ENCODE data around the gene DMRT1. TPM values are rescaled to one million over a fixed set of nuclear protein-coding genes. Genes with fewer than 3 reads are reported as not detected.

The DMRT1 gene
- total RNA-seq, 2 donors from 2014 or later: not detected

DNA sequence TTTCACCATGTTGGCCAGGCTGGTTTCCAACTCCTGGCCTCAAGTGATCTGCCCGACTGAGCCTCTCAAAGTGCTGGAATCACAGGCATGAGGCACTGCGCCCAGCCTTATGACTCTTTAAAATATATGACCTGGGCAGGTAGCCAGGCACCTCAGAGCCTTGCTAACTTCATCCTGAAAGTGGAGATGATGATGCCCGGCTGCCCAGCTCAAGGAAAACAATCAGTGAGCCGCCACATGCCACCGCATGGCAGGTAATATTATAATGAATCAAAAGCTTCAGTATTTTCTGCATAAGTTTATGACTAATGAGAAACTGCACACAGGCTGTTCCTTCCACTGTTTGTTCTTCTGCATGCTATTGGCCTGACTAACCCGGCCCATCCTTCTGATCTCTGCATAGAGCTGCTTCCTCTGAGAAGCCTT, 30.4 kb upstream of the DMRT1 start:
- WGBS, 2 experiments (ENCODE audit: insufficient coverage in 1 of 2, insufficient read length in 1 of 2): 92 to 99% methylated on average over 6 of the region's 6 CpGs

GRCh38 chr9:818958-819357, 22.5 kb upstream of the DMRT1 start:
- no peaks in the 10 kb centered on the region for H3K9me3 Mint-ChIP-seq
- WGBS, 2 experiments (ENCODE audit: insufficient coverage in 1 of 2, insufficient read length in 1 of 2): 74 to 78% methylated on average over 3 of the region's 3 CpGs
- no peaks in the 10 kb centered on the region for H3K4me1 ChIP-seq (ENCODE audit: control insufficient read depth, insufficient read depth, low read length)

More for the DNA sequence above, 30.4 kb upstream of the DMRT1 start:
- DNase-seq: no peak
- no peaks in the 10 kb centered on the region for H3K27me3 ChIP-seq (ENCODE audit: control insufficient read depth, insufficient read depth, low read length, poor library complexity, severe bottlenecking)
- H3K27ac ChIP-seq (ENCODE audit: low read depth, low read length): no peak overlapping the region
- Mint-ChIP-seq H3K27ac (no peak overlapping the region), H3K27me3 (ENCODE audit: insufficient read depth) (peaks cover 1% of the 10 kb centered on the region), H3K4me3 (no peak overlapping the region), H3K4me1 (no peaks in the 10 kb centered on the region), H3K36me3 (ENCODE audit: low read depth) (no peaks in the 10 kb centered on the region), H3K9me3 (no peaks in the 10 kb centered on the region)
- TF ChIP-seq, protein P1, sequence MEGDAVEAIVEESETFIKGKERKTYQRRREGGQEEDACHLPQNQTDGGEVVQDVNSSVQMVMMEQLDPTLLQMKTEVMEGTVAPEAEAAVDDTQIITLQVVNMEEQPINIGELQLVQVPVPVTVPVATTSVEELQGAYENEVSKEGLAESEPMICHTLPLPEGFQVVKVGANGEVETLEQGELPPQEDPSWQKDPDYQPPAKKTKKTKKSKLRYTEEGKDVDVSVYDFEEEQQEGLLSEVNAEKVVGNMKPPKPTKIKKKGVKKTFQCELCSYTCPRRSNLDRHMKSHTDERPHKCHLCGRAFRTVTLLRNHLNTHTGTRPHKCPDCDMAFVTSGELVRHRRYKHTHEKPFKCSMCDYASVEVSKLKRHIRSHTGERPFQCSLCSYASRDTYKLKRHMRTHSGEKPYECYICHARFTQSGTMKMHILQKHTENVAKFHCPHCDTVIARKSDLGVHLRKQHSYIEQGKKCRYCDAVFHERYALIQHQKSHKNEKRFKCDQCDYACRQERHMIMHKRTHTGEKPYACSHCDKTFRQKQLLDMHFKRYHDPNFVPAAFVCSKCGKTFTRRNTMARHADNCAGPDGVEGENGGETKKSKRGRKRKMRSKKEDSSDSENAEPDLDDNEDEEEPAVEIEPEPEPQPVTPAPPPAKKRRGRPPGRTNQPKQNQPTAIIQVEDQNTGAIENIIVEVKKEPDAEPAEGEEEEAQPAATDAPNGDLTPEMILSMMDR (conservative IDR thresholded peaks at IDR 0.05): no peak
- no peaks in the 10 kb centered on the region for H3K4me1 ChIP-seq (ENCODE audit: control insufficient read depth, insufficient read depth, low read length)
- no peak overlapping the region for H3K4me3 ChIP-seq (ENCODE audit: low read length)
- H3K9me3 ChIP-seq (ENCODE audit: control insufficient read depth, low read length): no peaks in the 10 kb centered on the region
- no peak overlapping the region for H3K9ac ChIP-seq (ENCODE audit: extremely low read depth, low read length, poor library complexity, severe bottlenecking)
- H3K36me3 ChIP-seq (ENCODE audit: control insufficient read depth, insufficient read depth, low read length): no peaks in the 10 kb centered on the region

DNA sequence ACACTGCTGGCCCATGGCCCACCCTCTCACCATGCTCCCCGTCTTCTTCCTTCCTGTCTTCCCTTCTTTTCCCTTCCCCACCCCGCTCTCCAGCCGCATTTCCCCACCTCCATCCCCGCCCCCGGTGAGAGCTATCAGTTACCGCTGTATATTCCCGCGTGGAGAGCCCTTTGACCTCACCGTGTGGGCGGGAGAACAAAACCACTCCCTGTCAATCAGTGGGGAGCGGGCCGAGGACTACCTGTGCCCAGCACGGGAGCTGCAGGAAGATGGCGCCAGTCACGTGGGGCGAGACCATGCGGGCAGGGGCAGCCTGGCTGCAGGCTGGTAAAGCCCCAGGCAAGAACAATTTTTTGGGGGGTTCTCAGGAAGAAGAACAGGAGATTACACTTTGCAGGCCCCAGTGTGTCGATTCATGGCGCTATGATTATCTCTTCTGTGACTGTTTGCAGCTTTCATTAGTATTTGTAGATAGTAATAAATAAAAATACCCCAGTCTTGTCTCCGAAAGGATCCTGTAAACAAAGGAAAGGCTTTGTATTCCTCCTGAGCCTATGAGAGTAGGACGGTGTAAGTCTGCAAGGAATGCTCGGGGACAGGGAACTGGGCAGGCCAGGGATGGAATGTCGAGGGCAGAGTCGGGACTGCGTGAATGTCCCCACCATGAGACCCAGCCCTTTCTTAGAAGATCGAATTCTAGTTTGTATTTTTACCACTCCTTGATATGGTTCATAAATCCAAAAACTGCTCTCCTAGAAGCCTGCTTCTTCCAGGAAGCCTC, 14.8 kb upstream of the DMRT1 start:
- peaks cover 1% of the 10 kb centered on the region for H3K27me3 Mint-ChIP-seq (ENCODE audit: insufficient read depth)
- no peaks in the 10 kb centered on the region for H3K36me3 Mint-ChIP-seq (ENCODE audit: low read depth)
- peak; percentile 57 for DNase-seq
- no peak overlapping the region for H3K4me3 Mint-ChIP-seq
- Histone ChIP-seq H3K27ac (ENCODE audit: low read depth, low read length) (no peak overlapping the region), H3K4me3 (ENCODE audit: low read length) (no peak overlapping the region), H3K9ac (ENCODE audit: extremely low read depth, low read length, poor library complexity, severe bottlenecking) (no peak overlapping the region), H3K4me1 (ENCODE audit: control insufficient read depth, insufficient read depth, low read length) (no peaks in the 10 kb centered on the region), H3K9me3 (ENCODE audit: control insufficient read depth, low read length) (no peaks in the 10 kb centered on the region), H3K27me3 (ENCODE audit: control insufficient read depth, insufficient read depth, low read length, poor library complexity, severe bottlenecking) (no peaks in the 10 kb centered on the region), H3K36me3 (ENCODE audit: control insufficient read depth, insufficient read depth, low read length) (no peaks in the 10 kb centered on the region)
- no peaks in the 10 kb centered on the region for H3K9me3 Mint-ChIP-seq
- WGBS, 2 experiments (ENCODE audit: insufficient coverage in 1 of 2, insufficient read length in 1 of 2): 87 to 93% methylated on average over 15 to 26 of the region's 26 CpGs
- TF ChIP-seq, protein P1 (conservative IDR thresholded peaks at IDR 0.05): no peak
- no peaks in the 10 kb centered on the region for H3K4me1 Mint-ChIP-seq
- H3K27ac Mint-ChIP-seq: no peak overlapping the region

More at GRCh38 chr9:818958-819357, 22.5 kb upstream of the DMRT1 start:
- Mint-ChIP-seq H3K27ac (no peak overlapping the region), H3K4me1 (peaks cover 7% of the 10 kb centered on the region), H3K27me3 (ENCODE audit: insufficient read depth) (no peaks in the 10 kb centered on the region), H3K36me3 (ENCODE audit: low read depth) (no peaks in the 10 kb centered on the region), H3K4me3 (no peak overlapping the region)
- Histone ChIP-seq H3K27me3 (ENCODE audit: control insufficient read depth, insufficient read depth, low read length, poor library complexity, severe bottlenecking) (no peaks in the 10 kb centered on the region), H3K27ac (ENCODE audit: low read depth, low read length) (no peak overlapping the region), H3K4me3 (ENCODE audit: low read length) (no peak overlapping the region), H3K9ac (ENCODE audit: extremely low read depth, low read length, poor library complexity, severe bottlenecking) (no peak overlapping the region), H3K9me3 (ENCODE audit: control insufficient read depth, low read length) (no peaks in the 10 kb centered on the region), H3K36me3 (ENCODE audit: control insufficient read depth, insufficient read depth, low read length) (no peaks in the 10 kb centered on the region)
- TF ChIP-seq, protein P1 (conservative IDR thresholded peaks at IDR 0.05): no peak
- DNase-seq: no peak

Data from endodermal cell (in vitro differentiated cells).